ENCODE measurements around the gene ZNF358.

ZNF358 gene

DNA sequence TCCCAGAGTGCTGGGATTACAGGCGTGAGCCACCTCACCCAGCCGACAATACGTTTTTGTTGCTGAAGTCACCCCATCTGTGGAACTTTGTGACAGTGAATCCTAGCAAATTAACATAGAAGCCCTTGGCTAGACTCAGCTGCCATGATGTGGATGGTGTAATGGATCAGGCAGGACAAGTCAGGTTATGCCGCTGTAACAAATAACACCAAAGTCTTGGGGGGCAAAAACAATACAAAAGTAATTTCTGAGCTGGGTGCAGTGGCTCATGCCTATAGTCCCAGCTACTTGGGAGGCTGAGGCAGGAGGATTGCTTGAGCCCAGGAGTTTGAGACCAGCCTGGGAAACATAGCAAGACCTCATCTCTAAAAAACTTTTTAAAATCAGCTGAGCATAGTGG, 49.0 kb downstream of the ZNF358 start:
- no peak for TF ChIP-seq POLR2AphosphoS5 (IDR thresholded peaks at IDR 0.05; ENCODE audit: low read depth, low read length)
- DNase-seq (ENCODE audit: insufficient read length, low spot score) (no peak), FAIRE-seq (no peak)

DNA sequence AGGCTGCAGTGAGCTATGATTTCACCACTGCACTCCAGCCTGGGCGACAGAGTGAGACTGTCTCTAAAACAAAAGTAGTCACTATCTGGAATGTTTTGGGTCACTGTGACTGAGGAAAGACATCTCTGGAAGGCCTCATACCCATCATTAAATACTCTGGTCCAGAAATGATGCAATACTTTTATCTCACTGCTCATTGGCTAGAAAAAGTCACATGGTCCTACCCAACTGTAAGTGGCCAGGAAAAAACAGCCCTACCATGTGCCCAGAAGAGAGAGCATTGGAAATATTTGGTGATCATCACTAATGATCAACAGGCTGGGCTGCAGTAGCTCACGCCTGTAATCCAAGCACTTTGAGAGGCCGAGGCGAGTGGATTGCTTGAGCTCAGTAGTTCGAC, 49.4 kb downstream of the ZNF358 start:
- no peak for TF ChIP-seq SPI1 (IDR thresholded peaks at IDR 0.05; ENCODE audit: low read depth, low read length)
- TF ChIP-seq POLR2AphosphoS5 (IDR thresholded peaks at IDR 0.05; ENCODE audit: low read depth, low read length), result no peak
- TF ChIP-seq PAX5 (IDR thresholded peaks at IDR 0.05; ENCODE audit: insufficient read depth, low read length, severe bottlenecking), result no peak
- no peak for TF ChIP-seq POLR2A (IDR thresholded peaks at IDR 0.05; ENCODE audit: low read depth, low read length)
- no peak for TF ChIP-seq TAF1 (IDR thresholded peaks at IDR 0.05; ENCODE audit: low read depth, low read length)
- TF ChIP-seq POU2F2 (IDR thresholded peaks at IDR 0.05; ENCODE audit: low read depth, low read length), result no peak
- FAIRE-seq, result no peak
- no peak for DNase-seq (ENCODE audit: insufficient read length, low spot score)
